ENCODE results near the gene GAD2. TPM values are rescaled to one million over a fixed set of nuclear protein-coding genes. Genes with fewer than 3 reads are reported as not detected.

The GAD2 gene
- not detected for total RNA-seq
- polyA plus RNA-seq (ENCODE audit: insufficient read length in 6 of 6) = under 1 TPM in 2 of 6 donors, not detected in 4; 0.03 to 0.06 TPM
- long read RNA-seq, donor 1 = 0 reads
- long read RNA-seq, donor 2 = 0 reads
- long read RNA-seq, donor 3 = 0 reads
- long read RNA-seq, donor 4 = 0 reads
- long read RNA-seq, donor 5 = 0 reads
- long read RNA-seq, donor 6 = 0 reads
- long read RNA-seq, donor 7 = 0 reads
- long read RNA-seq, donor 8 = 0 reads
- long read RNA-seq, donor 9 = 0 reads
- long read RNA-seq, donor 10 = 0 reads
- long read RNA-seq, donor 11, transcript GAD2-204 (4 exons, 641 nt) = major isoform, 10 of 10 reads
- long read RNA-seq, donor 11, partial matches to known transcripts = 0 of 10 reads
- long read RNA-seq, donor 11, other reads (novel, unspliced or antisense) = 0 of 10 reads
- long read RNA-seq, donor 12 = 0 reads

GRCh38 chr10:26216585-26217395 is at the start of gene GAD2:
GAD2 (plus strand) TSS chr10:26216774; CDS start chr10:26216810, 36 bp downstream.
- no peaks in the 10 kb centered on the region for H3K36me3 ChIP-seq
- DNase-seq (no peak), ATAC-seq (no peak)
- H3K4me3 ChIP-seq = no peak within 1 kb of the TSS
- H3K9me3 ChIP-seq = no peaks in the 10 kb centered on the region
- H3K27ac ChIP-seq = no peak within 1 kb of the TSS
- H3K27me3 ChIP-seq = peaks cover 96 to 100% of the 10 kb centered on the region in 2 donors
- no peak for TF ChIP-seq CTCF (IDR thresholded peaks at IDR 0.05)
- peaks cover 4 to 24% of the 10 kb centered on the region in 2 donors for H3K4me1 ChIP-seq
- intact Hi-C loops (cut with DNase I) = no loop called here

- TF ChIP-seq CTCF (IDR thresholded peaks at IDR 0.05) = no peak
- Histone ChIP-seq H3K9me3 (no peaks in the 10 kb centered on the region), H3K4me1 (no peaks in the 10 kb centered on the region), H3K27ac (no peak overlapping the region), H3K27me3 (no peaks in the 10 kb centered on the region), H3K36me3 (no peaks in the 10 kb centered on the region), H3K4me3 (no peak overlapping the region)
- DNase-seq (no peak), ATAC-seq (no peak)
- intact Hi-C loops (cut with DNase I) = no loop called here
Observed at GRCh38 chr10:26169466-26169865, 47.1 kb upstream of the GAD2 start.

- DNase-seq (no peak), ATAC-seq (no peak)
- Histone ChIP-seq H3K9me3 (no peaks in the 10 kb centered on the region), H3K36me3 (no peaks in the 10 kb centered on the region), H3K27me3 (no peaks in the 10 kb centered on the region), H3K27ac (no peak overlapping the region), H3K4me3 (no peak overlapping the region), H3K4me1 (no peaks in the 10 kb centered on the region)
- intact Hi-C loops (cut with DNase I) = no loop called here
- no peak for TF ChIP-seq CTCF (IDR thresholded peaks at IDR 0.05)
Observed at GRCh38 chr10:26172131-26172530, 44.4 kb upstream of the GAD2 start.

GRCh38 chr10:26173837-26174236 is 42.7 kb upstream of the GAD2 start:
- Histone ChIP-seq H3K4me3 (no peak overlapping the region), H3K36me3 (no peaks in the 10 kb centered on the region), H3K27ac (no peak overlapping the region), H3K9me3 (no peaks in the 10 kb centered on the region), H3K27me3 (no peaks in the 10 kb centered on the region), H3K4me1 (no peaks in the 10 kb centered on the region)
- intact Hi-C loops (cut with DNase I) = no loop called here
- ATAC-seq = no peak
- no peak for TF ChIP-seq CTCF (IDR thresholded peaks at IDR 0.05)
- no peak for DNase-seq

- no peaks in the 10 kb centered on the region for H3K4me1 ChIP-seq
- no peak for TF ChIP-seq CTCF (IDR thresholded peaks at IDR 0.05)
- H3K4me3 ChIP-seq = no peak overlapping the region
- H3K27ac ChIP-seq = no peak overlapping the region
- ATAC-seq (no peak), DNase-seq (no peak)
- no peaks in the 10 kb centered on the region for H3K9me3 ChIP-seq
- no peaks in the 10 kb centered on the region for H3K36me3 ChIP-seq
- no peaks in the 10 kb centered on the region for H3K27me3 ChIP-seq
- intact Hi-C loops (cut with DNase I) = no loop called here
Observed at GRCh38 chr10:26177341-26177740, 39.2 kb upstream of the GAD2 start.

Data from left lung (tissue), 14 donors.